Spleen (tissue), 11 donors: ENCODE data around the gene ANKRD37. TPM values are rescaled to one million over a fixed set of nuclear protein-coding genes. Genes with fewer than 3 reads are reported as not detected.

ENCODE experiments used
- DNase-seq: peaks from one replicate; pipeline ENCODE4 v3.0.0-alpha.2; 2020
- H3K27ac ChIP-seq, 8 donors: fragments of 200-600 bp; sonication (generic) in 7 of 8; 1 replicate in 4 of 8; 2 replicates in 4 of 8; pipeline versions ENCODE4 v1.5.0 to v1.8.0; 2016 to 2021; ENCODE audit warnings: inconsistent platforms in 4 of 8, mild to moderate bottlenecking in 4 of 8, moderate library complexity in 1 of 8
- H3K27me3 ChIP-seq, 7 donors: fragments of 200-600 bp; sonication (generic) in 6 of 7; replicated peaks in 1 of 7; 1 replicate in 4 of 7; 2 replicates in 3 of 7; pipeline versions ENCODE4 v1.5.0 to v1.8.0; 2016 to 2021; ENCODE audit warnings: inconsistent platforms in 3 of 7, mild to moderate bottlenecking in 1 of 7
- H3K36me3 ChIP-seq, 6 donors: fragments of 200-600 bp; sonication (generic) in 5 of 6; 1 replicate in 4 of 6; 2 replicates in 2 of 6; pipeline versions ENCODE4 v1.5.0 to v1.8.0; 2016 to 2021; ENCODE audit warnings: inconsistent platforms in 2 of 6
- H3K4me1 ChIP-seq, 6 donors: fragments of 200-600 bp; sonication (generic) in 5 of 6; 1 replicate in 3 of 6; 2 replicates in 3 of 6; pipeline versions ENCODE4 v1.5.0 to v1.8.0; 2016 to 2021; ENCODE audit warnings: inconsistent platforms in 3 of 6
- H3K4me3 ChIP-seq, 8 donors: fragments of 200-600 bp; sonication (generic) in 7 of 8; 1 replicate in 4 of 8; 2 replicates in 4 of 8; pipeline versions ENCODE4 v1.5.0 to v1.8.0; 2016 to 2021; ENCODE audit warnings: inconsistent platforms in 4 of 8, mild to moderate bottlenecking in 4 of 8, moderate library complexity in 2 of 8
- H3K9me3 ChIP-seq, 8 donors: fragments of 200-600 bp; sonication (generic) in 7 of 8; 1 replicate in 4 of 8; 2 replicates in 4 of 8; pipeline versions ENCODE4 v1.5.0 to v1.8.0; 2016 to 2021; ENCODE audit warnings: inconsistent platforms in 4 of 8
- POLR2A ChIP-seq, 3 donors: fragments of 450-650 bp; IDR thresholded peaks; one replicate each; pipeline ENCODE4 v1.5.1; 2017; ENCODE audit warnings: antibody characterized with exemption in 3 of 3, mild to moderate bottlenecking in 1 of 3
- POLR2AphosphoS5 ChIP-seq, 3 donors: sonication (generic); formaldehyde crosslinking; IDR thresholded peaks; one replicate each; pipeline ENCODE4 v1.5.1; 2017; ENCODE audit warnings: antibody characterized with exemption in 3 of 3
- WGBS, 5 donors: extraction: QIAGEN DNeasy Blood & Tissue Kit in 3 of 5; methylation state at CpG; one replicate each; pipeline versions ENCODE4 v1.1.5 to v1.1.7; 2013 to 2018; 5-methylcytosine and 5-hydroxymethylcytosine counted together
- intact Hi-C: fragments of 100-400 bp; cut with DNase I; formaldehyde crosslinking; loops from one replicate; pipeline ENCODE4 v1.15.0; 2023; ENCODE audit warnings: low total_unique reads
- polyA plus RNA-seq, 3 donors: library from polyadenylated mRNA; stranded (reverse); fragments of 200-250 nt; gene quantifications; one replicate each; pipeline ENCODE4 v1.2.1, GENCODE V29; 2013
- total RNA-seq, 7 donors: library from RNA; depleted of rRNA in 3 of 7; stranded (reverse); fragments of >200 nt in 3 of 7; fragmentation: NEBNext Ultra II Directional in 4 of 7; extraction: Animal tissue kit (Norgen Biotek cat#: 25700) in 4 of 7; gene quantifications; one replicate each; pipeline versions ENCODE4 v1.1.0 to v1.2.1, GENCODE V29; 2016 to 2021
- TF ChIP-seq, protein P1 (sequence below), 11 experiments: fragments of 200-600 bp in 7 of 11; fragments of 450-650 bp in 4 of 11; sonication (generic) in 4 of 11; IDR thresholded peaks in 8 of 11; conservative IDR thresholded peaks in 3 of 11; 1 replicate in 7 of 11; 2 replicates in 4 of 11; pipeline versions ENCODE4 v1.4.0 to v1.8.0; 2016 to 2021; ENCODE audit warnings: antibody characterized with exemption in 11 of 11, inconsistent platforms in 4 of 11, mild to moderate bottlenecking in 1 of 11
- donor health status: healthy with polysubstance abuse.
- donor health status: DM: no; HTN: no; CAD: no; lungs with moderate emphysema.
- donor health status: DM: no; HTN: no; CAD: no.
- donor health status: Bipolar disorder and iron deficiency.
- donor health status: healthy.
- donor health status: DM: no; HTN: no; CAD: no.
- donor health status: DM: yes; HTN: yes; CAD: no.

Gene ANKRD37
- total and polyA plus RNA-seq, 10 donors: 6.0 to 21.1 (median 9.7) TPM

DNA sequence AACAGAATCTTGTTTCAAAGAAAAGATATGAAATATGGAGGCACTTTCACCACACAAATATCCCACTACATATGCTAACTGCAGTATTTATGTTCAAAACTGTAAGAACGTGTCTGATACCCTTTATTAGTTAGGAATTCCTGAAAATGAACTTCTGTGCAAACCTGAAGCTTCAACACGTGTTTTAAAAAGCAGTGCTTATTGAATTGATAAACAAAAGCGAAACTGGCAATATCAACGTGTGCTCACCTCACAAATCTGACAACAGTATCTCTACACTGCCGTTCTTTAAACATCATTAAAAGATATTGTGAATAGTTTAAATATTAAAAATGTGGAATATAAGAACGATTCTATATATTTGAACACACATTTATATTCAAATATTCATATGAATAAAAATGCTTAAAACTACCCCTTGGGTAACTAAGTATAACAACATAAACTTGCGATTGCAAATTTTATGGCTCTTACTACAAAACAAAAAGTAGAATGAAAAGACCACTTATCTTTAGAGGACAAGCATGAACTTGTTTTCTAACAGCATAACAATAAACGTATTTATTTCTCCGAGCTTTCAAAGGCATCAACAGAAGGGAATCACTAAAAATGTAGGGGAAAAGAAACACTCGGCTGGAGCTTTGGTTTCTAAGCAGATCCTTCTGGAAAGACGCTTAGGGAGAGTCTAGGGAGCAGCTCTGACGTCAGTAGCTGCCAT lies 1.2 kb upstream of the ANKRD37 start, which contains the start of gene LRP2BP:
LRP2BP (minus strand) TSS at position 687 of the 718 bp plus-strand sequence. CDS start 17,738 bp downstream, outside the sequence.
- H3K27ac ChIP-seq: peak within 1 kb of the TSS; percentile 95 to 100 (median 99)
- intact Hi-C loops: no loop called here
- DNase-seq: no peak
- no peaks in the 10 kb centered on the region for H3K9me3 ChIP-seq
- H3K36me3 ChIP-seq: peaks cover 0 to 19% (median 10%) of the 10 kb centered on the region in 6 donors
- H3K4me1 ChIP-seq: peaks cover 6 to 57% (median 31%) of the 10 kb centered on the region in 6 donors
- H3K27me3 ChIP-seq: no peaks in the 10 kb centered on the region
- 2 to 6% (median 4%) methylated on average over 12 of the region's 12 CpGs for WGBS, 5 donors
- H3K4me3 ChIP-seq: peak within 1 kb of the TSS; percentile 54 to 83 (median 80)
- TF ChIP-seq POLR2A (IDR thresholded peaks at IDR 0.05): peak in 1 of 3 donors; percentile 15
- TF ChIP-seq POLR2AphosphoS5 (IDR thresholded peaks at IDR 0.05): no peak

DNA sequence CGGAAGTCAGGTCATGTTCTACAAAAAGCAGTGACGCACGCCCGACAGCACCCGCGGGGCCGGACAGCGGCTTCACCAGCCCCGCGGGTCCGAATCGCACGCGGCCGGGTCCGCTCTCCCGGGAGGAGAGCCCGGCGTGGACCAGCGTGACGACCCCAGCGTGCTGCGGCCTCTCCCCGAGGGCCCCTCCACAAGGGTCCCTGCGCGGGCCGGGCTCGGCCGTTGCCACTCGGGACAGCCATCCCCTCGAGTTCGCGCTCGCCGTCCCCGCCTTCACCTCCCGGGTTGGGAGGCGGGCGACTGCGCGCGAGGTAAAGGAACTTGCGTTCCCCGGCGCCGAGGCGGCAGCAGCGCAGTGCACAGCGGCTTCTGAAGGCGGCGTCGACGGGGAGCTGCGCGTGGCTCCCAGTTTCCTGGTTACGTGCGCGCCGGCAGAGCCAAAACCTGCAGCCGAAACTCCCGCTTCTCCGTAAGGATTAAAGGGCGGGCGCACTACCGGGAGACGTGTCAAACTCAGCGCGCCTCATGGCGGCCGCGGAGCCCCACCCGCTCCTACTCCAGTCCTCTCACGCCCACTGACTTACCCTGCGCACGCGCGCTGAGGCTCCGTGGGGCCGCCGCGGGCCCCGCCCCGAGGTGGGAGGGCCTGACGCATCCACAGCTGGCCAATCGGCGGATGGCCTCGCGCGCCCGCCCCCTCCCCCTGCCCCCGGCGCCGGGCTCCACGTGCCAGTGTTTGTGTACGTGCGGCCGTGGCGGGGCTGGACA lies 501 bp upstream of the ANKRD37 start:
- WGBS, 5 donors: 0 to 1% (median 0%) methylated on average over 37 to 98 of the region's 98 CpGs
- Histone ChIP-seq H3K27me3 (no peaks in the 10 kb centered on the region), H3K9me3 (no peaks in the 10 kb centered on the region), H3K4me1 (peaks cover 6 to 57% (median 31%) of the 10 kb centered on the region in 6 donors), H3K4me3 (peak overlapping the region; percentile 54 to 83 (median 80)), H3K27ac (peak overlapping the region; percentile 95 to 100 (median 99)), H3K36me3 (peaks cover 0 to 26% (median 15%) of the 10 kb centered on the region in 6 donors)
- TF ChIP-seq, protein P1, sequence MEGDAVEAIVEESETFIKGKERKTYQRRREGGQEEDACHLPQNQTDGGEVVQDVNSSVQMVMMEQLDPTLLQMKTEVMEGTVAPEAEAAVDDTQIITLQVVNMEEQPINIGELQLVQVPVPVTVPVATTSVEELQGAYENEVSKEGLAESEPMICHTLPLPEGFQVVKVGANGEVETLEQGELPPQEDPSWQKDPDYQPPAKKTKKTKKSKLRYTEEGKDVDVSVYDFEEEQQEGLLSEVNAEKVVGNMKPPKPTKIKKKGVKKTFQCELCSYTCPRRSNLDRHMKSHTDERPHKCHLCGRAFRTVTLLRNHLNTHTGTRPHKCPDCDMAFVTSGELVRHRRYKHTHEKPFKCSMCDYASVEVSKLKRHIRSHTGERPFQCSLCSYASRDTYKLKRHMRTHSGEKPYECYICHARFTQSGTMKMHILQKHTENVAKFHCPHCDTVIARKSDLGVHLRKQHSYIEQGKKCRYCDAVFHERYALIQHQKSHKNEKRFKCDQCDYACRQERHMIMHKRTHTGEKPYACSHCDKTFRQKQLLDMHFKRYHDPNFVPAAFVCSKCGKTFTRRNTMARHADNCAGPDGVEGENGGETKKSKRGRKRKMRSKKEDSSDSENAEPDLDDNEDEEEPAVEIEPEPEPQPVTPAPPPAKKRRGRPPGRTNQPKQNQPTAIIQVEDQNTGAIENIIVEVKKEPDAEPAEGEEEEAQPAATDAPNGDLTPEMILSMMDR (IDR thresholded peaks at IDR 0.05 in 8 of 11, conservative IDR thresholded peaks at IDR 0.05 in 3 of 11): peak in 1 of 11 experiments; percentile 31
- peak; percentile 39 to 80 (median 80) for TF ChIP-seq POLR2A (IDR thresholded peaks at IDR 0.05)
- TF ChIP-seq POLR2AphosphoS5 (IDR thresholded peaks at IDR 0.05): peak; percentile 97 to 98 (median 98)
- DNase-seq: peak; percentile 99
- intact Hi-C loops: no loop called here

DNA sequence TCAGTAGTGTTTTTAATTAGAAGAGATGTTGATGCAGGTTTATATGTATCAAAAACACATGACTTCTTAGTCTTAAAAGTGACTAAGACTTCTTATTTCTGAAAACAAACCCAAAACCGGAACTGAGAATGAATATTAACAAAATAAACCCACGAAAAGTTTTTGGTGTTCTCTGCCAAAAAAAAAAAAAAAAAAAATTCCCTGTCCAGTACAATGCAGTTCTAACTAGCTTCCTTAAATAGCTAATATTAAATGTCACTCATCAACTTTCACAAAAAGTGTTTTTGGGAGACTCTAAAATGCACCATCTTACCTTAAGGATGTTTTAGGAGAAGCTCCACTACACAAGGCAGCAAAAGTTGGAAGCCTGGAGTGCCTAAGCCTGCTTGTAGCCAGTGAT lies 2.0 kb downstream of the ANKRD37 start:
- H3K9me3 ChIP-seq: no peaks in the 10 kb centered on the region
- peaks cover 0 to 51% (median 36%) of the 10 kb centered on the region in 6 donors for H3K36me3 ChIP-seq
- DNase-seq: no peak
- TF ChIP-seq POLR2AphosphoS5 (IDR thresholded peaks at IDR 0.05): no peak
- TF ChIP-seq POLR2A (IDR thresholded peaks at IDR 0.05): no peak
- TF ChIP-seq, protein P1 (IDR thresholded peaks at IDR 0.05 in 8 of 11, conservative IDR thresholded peaks at IDR 0.05 in 3 of 11): no peak
- H3K27me3 ChIP-seq: no peaks in the 10 kb centered on the region
- intact Hi-C loops: no loop called here
- H3K4me1 ChIP-seq: peaks cover 6 to 50% (median 30%) of the 10 kb centered on the region in 6 donors
- peak overlapping the region in 5 of 8 donors; percentile 1 to 52 (median 38) for H3K27ac ChIP-seq
- H3K4me3 ChIP-seq: no peak overlapping the region
- WGBS, 5 donors: 35 to 72% (median 47%) methylated on average over 2 of the region's 2 CpGs

DNA sequence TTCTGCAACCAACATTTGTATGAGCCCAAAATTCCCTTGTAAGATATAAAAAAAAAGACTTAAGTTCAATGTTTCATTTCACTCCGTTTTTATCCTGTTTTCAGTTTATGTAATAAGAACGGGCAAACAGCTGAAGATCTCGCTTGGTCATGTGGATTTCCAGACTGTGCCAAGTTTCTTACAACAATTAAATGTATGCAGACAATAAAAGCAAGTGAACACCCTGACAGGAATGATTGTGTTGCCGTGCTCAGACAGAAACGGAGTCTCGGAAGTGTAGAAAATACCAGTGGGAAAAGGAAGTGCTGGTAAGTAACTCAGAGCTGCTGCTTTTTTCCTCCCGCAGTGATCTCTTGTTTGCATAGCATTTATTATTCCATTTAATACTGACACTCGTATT lies 2.8 kb downstream of the ANKRD37 start:
- Histone ChIP-seq H3K9me3 (no peaks in the 10 kb centered on the region), H3K4me1 (peaks cover 6 to 41% (median 25%) of the 10 kb centered on the region in 6 donors), H3K27ac (peak overlapping the region in 1 of 8 donors; percentile 51), H3K27me3 (no peaks in the 10 kb centered on the region), H3K4me3 (no peak overlapping the region), H3K36me3 (peaks cover 0 to 58% (median 39%) of the 10 kb centered on the region in 6 donors)
- intact Hi-C loops: no loop called here
- DNase-seq: no peak
- WGBS, 5 donors: 61 to 91% (median 83%) methylated on average over 8 of the region's 8 CpGs
- TF ChIP-seq, protein P1 (IDR thresholded peaks at IDR 0.05 in 8 of 11, conservative IDR thresholded peaks at IDR 0.05 in 3 of 11): no peak
- TF ChIP-seq POLR2A (IDR thresholded peaks at IDR 0.05) (no peak), POLR2AphosphoS5 (IDR thresholded peaks at IDR 0.05) (no peak)
